SK-N-MC (cell line): Measurements from ENCODE around the gene TSBP1.

Experiments used
- EZH2 ChIP-seq: fragments of 200-600 bp; sonication (generic); IDR thresholded peaks from one replicate; pipeline ENCODE4 v1.6.1; 2017; ENCODE audit warnings: antibody characterized with exemption
- FOXP2 ChIP-seq: optimal IDR thresholded peaks from 2 replicates; pipeline ENCODE3; 2011; ENCODE audit warnings: mild to moderate bottlenecking, moderate library complexity; ENCODE audit not compliant: insufficient read depth; ENCODE audit errors: extremely low read length, control extremely low read depth
- POLR2AphosphoS5 ChIP-seq: IDR thresholded peaks from 2 replicates; pipeline ENCODE4 v1.6.1; 2012; ENCODE audit warnings: mild to moderate bottlenecking, low read depth, low read length, borderline replicate concordance

- TF ChIP-seq EZH2 (no peak), POLR2AphosphoS5 (no peak), FOXP2 (no peak)
Observed at GRCh38 chr6:32397252-32397920, 25.7 kb upstream of the TSBP1 start.
